ENCODE data around the gene UBA7. TPM values are rescaled to one million over a fixed set of nuclear protein-coding genes. Genes with fewer than 3 reads are reported as not detected.
A peak's percentile ranks its signal among the peaks of the same experiment; 100 is the strongest.

UBA7 gene
- total RNA-seq, 1 donor from 2014 or later, result 29.7 TPM

DNA sequence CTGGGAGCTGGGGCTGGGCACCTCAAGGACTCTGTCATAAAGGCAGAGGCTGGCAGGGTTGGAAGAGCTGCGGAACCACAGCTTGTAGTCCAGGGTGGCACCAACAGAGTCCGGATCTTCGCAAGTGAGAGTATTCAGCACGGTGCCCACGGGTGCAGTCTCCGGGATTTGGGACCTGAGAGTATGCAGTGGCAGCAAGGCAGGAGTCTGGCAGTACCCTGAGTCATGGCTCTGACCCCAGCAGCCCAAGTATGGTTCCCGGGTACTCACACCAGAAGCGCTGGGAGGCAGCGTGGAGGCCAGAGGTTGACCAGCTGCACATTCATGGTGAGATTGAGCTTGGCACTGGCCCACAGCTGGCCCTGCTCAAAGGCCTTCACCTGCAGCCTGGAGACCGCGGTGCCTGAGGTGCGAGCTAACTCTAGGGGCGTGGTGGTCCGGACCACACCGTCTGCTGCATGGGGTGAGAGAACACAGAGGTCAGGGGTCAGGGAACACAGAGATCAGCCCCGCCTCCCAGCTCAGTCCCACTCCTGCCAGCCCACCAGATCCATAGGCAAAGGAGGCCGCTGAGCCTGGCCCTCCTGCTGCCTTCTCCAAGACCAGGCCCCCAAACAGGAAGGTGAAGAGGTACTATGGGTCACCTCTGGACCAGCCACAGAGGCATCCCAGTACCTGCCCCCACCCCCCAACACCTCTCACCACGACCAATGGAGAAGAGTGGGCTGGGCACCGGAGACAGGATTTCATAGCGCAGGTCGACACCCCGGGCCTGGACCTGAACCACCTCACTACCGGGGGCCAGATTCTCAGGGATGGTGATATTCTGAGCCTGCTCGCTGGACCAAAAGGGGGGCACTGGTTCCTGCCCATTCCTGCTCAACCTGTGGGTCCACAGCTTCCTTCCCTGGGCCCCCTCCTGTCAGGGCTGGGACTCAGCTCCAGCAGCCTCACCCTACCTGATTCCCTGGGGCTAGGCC is 18.5 kb downstream of the UBA7 start:
- H3K4me1 ChIP-seq (ENCODE audit: control insufficient read depth in 3 of 3, insufficient read depth in 3 of 3, low read length in 3 of 3), result no peaks in the 10 kb centered on the region
- H3K9ac ChIP-seq (ENCODE audit: low read depth in 1 of 3, low read length in 3 of 3), result no peak overlapping the region
- no peaks in the 10 kb centered on the region for H3K27me3 ChIP-seq (ENCODE audit: control insufficient read depth in 3 of 3, insufficient read depth in 3 of 3, low read length in 3 of 3)
- H3K36me3 ChIP-seq (ENCODE audit: control insufficient read depth in 3 of 3, insufficient read depth in 3 of 3, low read length in 3 of 3), result no peaks in the 10 kb centered on the region
- H3K27ac ChIP-seq (ENCODE audit: low read depth, low read length), result no peak overlapping the region
- H3K4me3 ChIP-seq (ENCODE audit: low read length in 3 of 3), result no peak overlapping the region
- no peaks in the 10 kb centered on the region for H3K9me3 ChIP-seq (ENCODE audit: control insufficient read depth in 3 of 3, low read length in 3 of 3)

DNA sequence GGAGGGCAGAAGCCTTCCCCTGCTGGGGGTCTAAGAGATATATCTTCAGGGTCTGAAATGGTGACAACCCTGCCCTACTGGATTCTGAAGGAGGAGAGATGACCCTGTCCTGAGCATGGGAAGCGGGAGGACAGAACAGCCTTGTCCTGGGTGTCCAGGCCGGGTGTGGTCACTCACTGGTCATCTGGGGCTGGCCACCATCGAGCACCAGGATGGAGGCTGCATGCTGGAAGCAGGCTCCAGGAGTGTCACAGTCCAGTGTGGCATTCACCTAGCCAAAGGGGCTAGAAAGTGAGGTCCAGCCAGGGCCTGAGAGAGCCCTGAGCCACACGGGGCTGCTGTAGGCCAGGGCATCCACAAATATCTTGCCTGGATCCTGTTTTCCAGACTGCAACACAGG is 19.3 kb downstream of the UBA7 start:
- no peaks in the 10 kb centered on the region for H3K4me1 ChIP-seq (ENCODE audit: control insufficient read depth in 3 of 3, insufficient read depth in 3 of 3, low read length in 3 of 3)
- no peaks in the 10 kb centered on the region for H3K36me3 ChIP-seq (ENCODE audit: control insufficient read depth in 3 of 3, insufficient read depth in 3 of 3, low read length in 3 of 3)
- H3K9me3 ChIP-seq (ENCODE audit: control insufficient read depth in 3 of 3, low read length in 3 of 3), result no peaks in the 10 kb centered on the region
- no peaks in the 10 kb centered on the region for H3K27me3 ChIP-seq (ENCODE audit: control insufficient read depth in 3 of 3, insufficient read depth in 3 of 3, low read length in 3 of 3)
- H3K4me3 ChIP-seq (ENCODE audit: low read length in 3 of 3), result no peak overlapping the region
- no peak overlapping the region for H3K27ac ChIP-seq (ENCODE audit: low read depth, low read length)
- no peak overlapping the region for H3K9ac ChIP-seq (ENCODE audit: low read depth in 1 of 3, low read length in 3 of 3)

GRCh38 chr3:49793486-49794085 is 20.2 kb downstream of the UBA7 start:
- H3K27me3 ChIP-seq (ENCODE audit: control insufficient read depth in 3 of 3, insufficient read depth in 3 of 3, low read length in 3 of 3), result no peaks in the 10 kb centered on the region

GRCh38 chr3:49792371-49793150 is 21.2 kb downstream of the UBA7 start:
- Histone ChIP-seq H3K9ac (ENCODE audit: low read depth in 1 of 3, low read length in 3 of 3) (no peak overlapping the region), H3K4me1 (ENCODE audit: control insufficient read depth in 3 of 3, insufficient read depth in 3 of 3, low read length in 3 of 3) (no peaks in the 10 kb centered on the region), H3K27ac (ENCODE audit: low read depth, low read length) (no peak overlapping the region), H3K4me3 (ENCODE audit: low read length in 3 of 3) (no peak overlapping the region), H3K27me3 (ENCODE audit: control insufficient read depth in 3 of 3, insufficient read depth in 3 of 3, low read length in 3 of 3) (no peaks in the 10 kb centered on the region), H3K9me3 (ENCODE audit: control insufficient read depth in 3 of 3, low read length in 3 of 3) (no peaks in the 10 kb centered on the region), H3K36me3 (ENCODE audit: control insufficient read depth in 3 of 3, insufficient read depth in 3 of 3, low read length in 3 of 3) (no peaks in the 10 kb centered on the region)

More at GRCh38 chr3:49793486-49794085, 20.2 kb downstream of the UBA7 start:
- Histone ChIP-seq H3K4me3 (ENCODE audit: low read length in 3 of 3) (no peak overlapping the region), H3K27ac (ENCODE audit: low read depth, low read length) (no peak overlapping the region), H3K36me3 (ENCODE audit: control insufficient read depth in 3 of 3, insufficient read depth in 3 of 3, low read length in 3 of 3) (no peaks in the 10 kb centered on the region), H3K9me3 (ENCODE audit: control insufficient read depth in 3 of 3, low read length in 3 of 3) (no peaks in the 10 kb centered on the region), H3K9ac (ENCODE audit: low read depth in 1 of 3, low read length in 3 of 3) (no peak overlapping the region), H3K4me1 (ENCODE audit: control insufficient read depth in 3 of 3, insufficient read depth in 3 of 3, low read length in 3 of 3) (no peaks in the 10 kb centered on the region)

DNA sequence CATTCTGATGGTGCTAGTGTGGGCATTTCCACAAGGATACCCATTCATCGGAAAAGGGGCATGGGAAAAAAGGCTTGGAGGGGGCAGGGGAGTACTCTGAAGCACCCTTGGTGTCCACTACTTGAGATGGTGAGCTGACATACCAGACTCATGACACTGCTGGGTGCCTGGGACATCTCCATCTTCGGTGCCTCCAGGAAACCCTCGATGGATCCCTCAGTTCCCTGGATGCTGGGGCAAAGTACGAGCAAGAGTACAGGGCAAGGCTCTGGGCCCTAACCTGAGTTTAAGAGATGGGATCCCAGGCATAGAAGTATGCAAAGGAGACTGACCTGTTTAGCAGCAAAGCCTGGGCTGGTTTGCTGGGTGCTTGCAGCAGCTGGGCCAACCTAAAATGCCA is 22.2 kb downstream of the UBA7 start:
- Histone ChIP-seq H3K4me1 (ENCODE audit: control insufficient read depth in 3 of 3, insufficient read depth in 3 of 3, low read length in 3 of 3) (peaks cover 6 to 9% (median 8%) of the 10 kb centered on the region in 3 donors), H3K36me3 (ENCODE audit: control insufficient read depth in 3 of 3, insufficient read depth in 3 of 3, low read length in 3 of 3) (no peaks in the 10 kb centered on the region)

DNA sequence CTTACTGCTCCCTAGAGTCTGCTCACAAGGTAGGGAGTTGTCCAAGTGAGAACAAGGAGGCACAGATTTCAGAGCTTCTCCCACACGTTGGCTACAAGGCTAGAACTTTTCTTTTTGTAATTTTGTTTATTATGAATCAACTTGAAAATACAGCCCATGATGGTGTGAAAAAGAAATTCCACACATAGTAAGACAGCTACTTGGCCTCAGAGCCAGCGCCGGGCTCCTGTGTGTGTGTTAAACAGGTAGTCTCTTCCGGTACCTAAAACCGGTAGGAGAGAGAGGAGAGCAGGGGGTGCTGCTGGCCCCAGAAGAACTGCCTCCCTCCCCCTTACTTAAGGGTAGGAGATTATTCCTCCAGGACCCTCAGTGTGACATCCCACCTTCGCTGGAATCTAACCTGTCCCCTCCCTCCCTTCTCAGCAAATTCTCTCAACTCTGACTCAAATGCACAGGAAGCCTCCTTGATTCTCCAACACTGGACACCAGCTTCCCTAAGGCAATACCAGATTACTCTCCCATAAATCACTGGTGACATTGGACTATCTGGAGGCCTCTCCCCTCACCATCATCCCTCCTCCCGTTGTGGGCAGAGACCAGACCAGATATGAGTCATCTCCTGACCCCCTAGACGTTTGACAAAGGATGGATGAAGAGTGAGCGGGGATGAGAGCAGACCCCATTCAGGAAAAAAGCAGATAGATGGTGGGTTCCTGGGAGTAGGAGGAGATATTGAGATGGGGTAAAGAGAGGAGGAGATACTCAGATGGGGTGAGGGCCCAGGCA is 22.9 kb downstream of the UBA7 start:
- Histone ChIP-seq H3K9ac (ENCODE audit: low read depth in 1 of 3, low read length in 3 of 3) (no peak overlapping the region), H3K4me3 (ENCODE audit: low read length in 3 of 3) (no peak overlapping the region), H3K27ac (ENCODE audit: low read depth, low read length) (no peak overlapping the region), H3K4me1 (ENCODE audit: control insufficient read depth in 3 of 3, insufficient read depth in 3 of 3, low read length in 3 of 3) (peaks cover 6 to 9% (median 8%) of the 10 kb centered on the region in 3 donors), H3K36me3 (ENCODE audit: control insufficient read depth in 3 of 3, insufficient read depth in 3 of 3, low read length in 3 of 3) (peaks cover 0 to under 1% (median 0%) of the 10 kb centered on the region in 3 donors), H3K27me3 (ENCODE audit: control insufficient read depth in 3 of 3, insufficient read depth in 3 of 3, low read length in 3 of 3) (no peaks in the 10 kb centered on the region), H3K9me3 (ENCODE audit: control insufficient read depth in 3 of 3, low read length in 3 of 3) (no peaks in the 10 kb centered on the region)

More for the DNA sequence above, 22.2 kb downstream of the UBA7 start:
- H3K9ac ChIP-seq (ENCODE audit: low read depth in 1 of 3, low read length in 3 of 3), result no peak overlapping the region
- H3K4me3 ChIP-seq (ENCODE audit: low read length in 3 of 3), result no peak overlapping the region
- no peaks in the 10 kb centered on the region for H3K9me3 ChIP-seq (ENCODE audit: control insufficient read depth in 3 of 3, low read length in 3 of 3)
- H3K27ac ChIP-seq (ENCODE audit: low read depth, low read length), result no peak overlapping the region
- no peaks in the 10 kb centered on the region for H3K27me3 ChIP-seq (ENCODE audit: control insufficient read depth in 3 of 3, insufficient read depth in 3 of 3, low read length in 3 of 3)

DNA sequence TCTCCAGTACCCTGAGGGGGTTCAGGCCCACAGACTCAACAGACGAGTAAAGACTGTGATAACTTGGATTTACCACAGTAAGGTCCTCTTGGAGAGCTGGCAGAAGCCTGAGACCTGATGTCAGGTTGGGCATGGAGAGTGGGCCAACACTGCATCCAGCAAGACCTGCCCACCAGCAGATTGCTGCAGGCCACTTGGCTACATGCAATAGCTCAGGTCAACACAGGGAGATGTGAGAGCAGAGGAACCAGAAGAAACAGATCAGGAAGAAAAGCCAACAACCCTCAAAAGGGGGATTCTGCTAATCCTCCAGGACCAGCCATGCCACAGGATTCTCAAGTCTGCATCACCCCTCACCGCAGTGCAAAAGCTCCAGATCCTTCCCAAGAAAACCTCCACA is 25.7 kb downstream of the UBA7 start:
- no peak overlapping the region for H3K4me3 ChIP-seq (ENCODE audit: low read length in 3 of 3)
- peaks cover 0 to 2% (median 0%) of the 10 kb centered on the region in 3 donors for H3K36me3 ChIP-seq (ENCODE audit: control insufficient read depth in 3 of 3, insufficient read depth in 3 of 3, low read length in 3 of 3)
- no peaks in the 10 kb centered on the region for H3K27me3 ChIP-seq (ENCODE audit: control insufficient read depth in 3 of 3, insufficient read depth in 3 of 3, low read length in 3 of 3)
- H3K4me1 ChIP-seq (ENCODE audit: control insufficient read depth in 3 of 3, insufficient read depth in 3 of 3, low read length in 3 of 3), result peaks cover 14 to 21% (median 18%) of the 10 kb centered on the region in 3 donors
- H3K9me3 ChIP-seq (ENCODE audit: control insufficient read depth in 3 of 3, low read length in 3 of 3), result no peaks in the 10 kb centered on the region
- H3K9ac ChIP-seq (ENCODE audit: low read depth in 1 of 3, low read length in 3 of 3), result no peak overlapping the region
- H3K27ac ChIP-seq (ENCODE audit: low read depth, low read length), result no peak overlapping the region

GRCh38 chr3:49787536-49787935 is 26.2 kb downstream of the UBA7 start:
- Histone ChIP-seq H3K27ac (ENCODE audit: low read depth, low read length) (peak overlapping the region; percentile 89), H3K9ac (ENCODE audit: low read depth in 1 of 3, low read length in 3 of 3) (no peak overlapping the region), H3K36me3 (ENCODE audit: control insufficient read depth in 3 of 3, insufficient read depth in 3 of 3, low read length in 3 of 3) (peaks cover 0 to 2% (median under 1%) of the 10 kb centered on the region in 3 donors), H3K27me3 (ENCODE audit: control insufficient read depth in 3 of 3, insufficient read depth in 3 of 3, low read length in 3 of 3) (no peaks in the 10 kb centered on the region), H3K9me3 (ENCODE audit: control insufficient read depth in 3 of 3, low read length in 3 of 3) (no peaks in the 10 kb centered on the region), H3K4me1 (ENCODE audit: control insufficient read depth in 3 of 3, insufficient read depth in 3 of 3, low read length in 3 of 3) (peaks cover 14 to 21% (median 18%) of the 10 kb centered on the region in 3 donors), H3K4me3 (ENCODE audit: low read length in 3 of 3) (no peak overlapping the region)

- no peaks in the 10 kb centered on the region for H3K9me3 ChIP-seq (ENCODE audit: control insufficient read depth in 3 of 3, low read length in 3 of 3)
- no peaks in the 10 kb centered on the region for H3K27me3 ChIP-seq (ENCODE audit: control insufficient read depth in 3 of 3, insufficient read depth in 3 of 3, low read length in 3 of 3)
- H3K4me1 ChIP-seq (ENCODE audit: control insufficient read depth in 3 of 3, insufficient read depth in 3 of 3, low read length in 3 of 3), result peaks cover 14 to 21% (median 18%) of the 10 kb centered on the region in 3 donors
- H3K36me3 ChIP-seq (ENCODE audit: control insufficient read depth in 3 of 3, insufficient read depth in 3 of 3, low read length in 3 of 3), result peaks cover 0 to 4% (median 2%) of the 10 kb centered on the region in 3 donors
- H3K9ac ChIP-seq (ENCODE audit: low read depth in 1 of 3, low read length in 3 of 3), result peak overlapping the region; percentile 76 to 93 (median 82)
- H3K4me3 ChIP-seq (ENCODE audit: low read length in 3 of 3), result peak overlapping the region; percentile 64 to 77 (median 68)
- H3K27ac ChIP-seq (ENCODE audit: low read depth, low read length), result peak overlapping the region; percentile 89
Measured at GRCh38 chr3:49787182-49787464, 26.6 kb downstream of the UBA7 start.
